Measurements from ENCODE around the gene EEF2. TPM values are rescaled to one million over a fixed set of nuclear protein-coding genes. Genes with fewer than 3 reads are reported as not detected.

EEF2 gene
- polyA plus RNA-seq, 3 donors = 264 to 836 (median 323) TPM

DNA sequence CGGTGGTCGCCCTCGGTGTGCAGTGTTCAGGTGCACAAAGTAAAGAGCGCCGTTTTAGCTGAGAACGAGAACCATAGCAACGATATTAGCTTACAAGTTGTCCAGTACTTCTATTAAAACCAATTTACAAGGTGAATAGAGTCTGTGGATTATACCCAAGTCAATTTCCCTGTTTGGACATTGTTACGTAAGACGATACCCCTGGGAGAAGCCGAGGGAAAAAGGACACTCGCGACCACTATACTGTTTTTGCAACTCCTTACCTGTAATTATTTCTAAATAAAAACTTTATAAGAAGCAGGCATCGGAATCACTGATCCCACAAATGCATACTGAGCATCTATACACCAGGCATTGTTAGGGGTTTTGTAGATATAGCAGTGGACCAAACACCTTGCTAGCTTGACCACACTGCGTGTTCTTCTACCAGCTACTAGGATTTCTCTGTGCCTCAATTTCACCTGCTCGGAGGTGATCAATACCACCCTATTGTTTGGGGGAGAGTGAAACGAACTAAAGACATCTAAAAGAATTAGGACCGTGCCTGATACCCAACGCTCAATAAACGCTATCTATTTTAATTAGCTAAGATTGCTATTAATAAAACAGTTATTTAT lies 488 bp upstream of the EEF2 start:
- peak overlapping the region; percentile 96 to 97 for H3K4me3 Mint-ChIP-seq
- peaks cover 35 to 49% of the 10 kb centered on the region in 2 donors for H3K4me1 ChIP-seq (ENCODE audit: control insufficient read depth in 1 of 2, insufficient read depth in 2 of 2, low read length in 2 of 2)
- intact Hi-C loops (cut with micrococcal nuclease) = loop anchor here (2.0 to 5.0 kb wide), 4 partner anchors 15 to 197 kb away; partner anchors contain the start of genes ANKRD24 (in 1 of the 2), DAPK3 (in 1 of the 2), SIRT6 (in 1 of the 2) and ZBTB7A (in 1 of the 2)

DNA sequence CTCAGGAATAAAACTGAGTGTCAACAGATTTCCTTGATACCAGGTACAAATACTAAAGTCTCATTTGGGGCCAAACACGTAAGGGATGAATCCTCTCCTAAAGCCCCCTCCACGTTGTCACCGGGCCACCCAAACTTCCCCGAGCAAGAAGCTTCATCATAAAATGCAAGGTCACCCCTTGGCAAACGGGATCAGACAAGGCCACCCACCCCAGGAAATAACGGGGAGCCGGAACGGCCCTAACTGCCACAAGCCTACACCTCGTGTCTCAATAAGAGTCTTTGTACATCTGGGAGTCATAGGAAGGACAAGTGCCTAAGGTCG lies 717 bp downstream of the EEF2 start:
- WGBS (ENCODE audit: insufficient coverage) = 0% methylated on average over 5 of the region's 10 CpGs
- Mint-ChIP-seq H3K27ac (peak overlapping the region; percentile 93 to 99 (median 96)), H3K27me3 (ENCODE audit: low read depth in 3 of 3) (peaks cover 0 to 3% (median 0%) of the 10 kb centered on the region in 3 donors), H3K9me3 (peaks cover 0 to 2% (median 0%) of the 10 kb centered on the region in 7 donors), H3K36me3 (peaks cover 44 to 48% of the 10 kb centered on the region in 2 donors), H3K4me1 (peaks cover 39% of the 10 kb centered on the region), H3K4me3 (peak overlapping the region; percentile 96 to 97)
- no peak overlapping the region for H2AFZ ChIP-seq (ENCODE audit: insufficient read depth, low read depth, low read length, poor library complexity, severe bottlenecking)
- H3K79me2 ChIP-seq (ENCODE audit: insufficient read depth, low read length) = peaks cover 59% of the 10 kb centered on the region
- H4K20me1 ChIP-seq (ENCODE audit: insufficient read depth, low read length) = peaks cover 69% of the 10 kb centered on the region
- peak overlapping the region; percentile 76 to 97 (median 93) for H3K4me3 ChIP-seq (replicated peaks in 1 of 3; ENCODE audit: low read depth in 2 of 3, low read length in 3 of 3)
- no peaks in the 10 kb centered on the region for H3K27me3 ChIP-seq (ENCODE audit: control insufficient read depth in 2 of 2, insufficient read depth in 2 of 2, low read length in 2 of 2)
- peak overlapping the region; percentile 83 to 93 for H3K27ac ChIP-seq (ENCODE audit: low read depth in 1 of 2, low read length in 2 of 2)
- intact Hi-C loops (cut with micrococcal nuclease) = loop anchor here in 1 of 2 donors (2.0 kb wide), 1 partner anchor 14 kb away; the partner anchor contains the start of gene DAPK3
- H3K9ac ChIP-seq (ENCODE audit: insufficient read depth, low read length, poor library complexity, severe bottlenecking) = peak overlapping the region; percentile 92
- H3K4me1 ChIP-seq (ENCODE audit: control insufficient read depth in 1 of 2, insufficient read depth in 2 of 2, low read length in 2 of 2) = peaks cover 35 to 44% of the 10 kb centered on the region in 2 donors
- TF ChIP-seq, protein P1, sequence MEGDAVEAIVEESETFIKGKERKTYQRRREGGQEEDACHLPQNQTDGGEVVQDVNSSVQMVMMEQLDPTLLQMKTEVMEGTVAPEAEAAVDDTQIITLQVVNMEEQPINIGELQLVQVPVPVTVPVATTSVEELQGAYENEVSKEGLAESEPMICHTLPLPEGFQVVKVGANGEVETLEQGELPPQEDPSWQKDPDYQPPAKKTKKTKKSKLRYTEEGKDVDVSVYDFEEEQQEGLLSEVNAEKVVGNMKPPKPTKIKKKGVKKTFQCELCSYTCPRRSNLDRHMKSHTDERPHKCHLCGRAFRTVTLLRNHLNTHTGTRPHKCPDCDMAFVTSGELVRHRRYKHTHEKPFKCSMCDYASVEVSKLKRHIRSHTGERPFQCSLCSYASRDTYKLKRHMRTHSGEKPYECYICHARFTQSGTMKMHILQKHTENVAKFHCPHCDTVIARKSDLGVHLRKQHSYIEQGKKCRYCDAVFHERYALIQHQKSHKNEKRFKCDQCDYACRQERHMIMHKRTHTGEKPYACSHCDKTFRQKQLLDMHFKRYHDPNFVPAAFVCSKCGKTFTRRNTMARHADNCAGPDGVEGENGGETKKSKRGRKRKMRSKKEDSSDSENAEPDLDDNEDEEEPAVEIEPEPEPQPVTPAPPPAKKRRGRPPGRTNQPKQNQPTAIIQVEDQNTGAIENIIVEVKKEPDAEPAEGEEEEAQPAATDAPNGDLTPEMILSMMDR (IDR thresholded peaks at IDR 0.05) = no peak
- H3K4me2 ChIP-seq (replicated peaks; ENCODE audit: extremely low read depth, low read length, poor library complexity, severe bottlenecking) = peak overlapping the region; percentile 84
- peak in 1 of 3 donors; percentile 22 for DNase-seq
- no peaks in the 10 kb centered on the region for H3K9me3 ChIP-seq (replicated peaks in 1 of 2; ENCODE audit: control insufficient read depth in 1 of 2, insufficient read depth in 1 of 2, low read length in 2 of 2)
- peaks cover 47 to 48% of the 10 kb centered on the region in 2 donors for H3K36me3 ChIP-seq (replicated peaks in 1 of 2; ENCODE audit: control insufficient read depth in 1 of 2, insufficient read depth in 2 of 2, low read length in 2 of 2)

More for the DNA sequence above, 488 bp upstream of the EEF2 start:
- H3K4me3 ChIP-seq (replicated peaks in 1 of 3; ENCODE audit: low read depth in 2 of 3, low read length in 3 of 3) = peak overlapping the region; percentile 76 to 97 (median 93)
- H3K27me3 ChIP-seq (ENCODE audit: control insufficient read depth in 2 of 2, insufficient read depth in 2 of 2, low read length in 2 of 2) = no peaks in the 10 kb centered on the region
- peaks cover 57% of the 10 kb centered on the region for H4K20me1 ChIP-seq (ENCODE audit: insufficient read depth, low read length)
- H3K4me1 Mint-ChIP-seq = peaks cover 43% of the 10 kb centered on the region
- no peak overlapping the region for H3K27ac ChIP-seq (ENCODE audit: low read depth in 1 of 2, low read length in 2 of 2)
- peaks cover 35 to 36% of the 10 kb centered on the region in 2 donors for H3K36me3 ChIP-seq (replicated peaks in 1 of 2; ENCODE audit: control insufficient read depth in 1 of 2, insufficient read depth in 2 of 2, low read length in 2 of 2)
- H2AFZ ChIP-seq (ENCODE audit: insufficient read depth, low read depth, low read length, poor library complexity, severe bottlenecking) = peak overlapping the region; percentile 14
- peaks cover 34 to 36% of the 10 kb centered on the region in 2 donors for H3K36me3 Mint-ChIP-seq
- H3K4me2 ChIP-seq (replicated peaks; ENCODE audit: extremely low read depth, low read length, poor library complexity, severe bottlenecking) = peak overlapping the region; percentile 84
- TF ChIP-seq, protein P1 (IDR thresholded peaks at IDR 0.05) = no peak
- H3K9me3 Mint-ChIP-seq = peaks cover 0 to 5% (median 1%) of the 10 kb centered on the region in 7 donors
- H3K79me2 ChIP-seq (ENCODE audit: insufficient read depth, low read length) = peaks cover 46% of the 10 kb centered on the region
- peak overlapping the region; percentile 50 to 99 (median 93) for H3K27ac Mint-ChIP-seq
- H3K9me3 ChIP-seq (replicated peaks in 1 of 2; ENCODE audit: control insufficient read depth in 1 of 2, insufficient read depth in 1 of 2, low read length in 2 of 2) = no peaks in the 10 kb centered on the region
- H3K27me3 Mint-ChIP-seq (ENCODE audit: low read depth in 3 of 3) = peaks cover 0 to 3% (median 0%) of the 10 kb centered on the region in 3 donors
- DNase-seq = no peak
- H3K9ac ChIP-seq (ENCODE audit: insufficient read depth, low read length, poor library complexity, severe bottlenecking) = no peak overlapping the region
- 0% methylated on average over 3 of the region's 19 CpGs for WGBS (ENCODE audit: insufficient coverage)

Measured in CD14-positive monocyte (primary cell).